22Rv1 (cell line): ENCODE data around the gene ZNF593.

ENCODE experiments used
- H3K27ac ChIP-seq: fragments of 450-650 bp; 2 replicates; pipeline ENCODE4 v1.5.1; 2017
- ZFX ChIP-seq: fragments of 450-650 bp; IDR thresholded peaks from 2 replicates; pipeline ENCODE4 v1.6.1; 2017; ENCODE audit warnings: antibody characterized with exemption, borderline replicate concordance
- TF ChIP-seq, protein P1 (sequence below): fragments of 450-650 bp; IDR thresholded peaks from 2 replicates; pipeline ENCODE4 v1.5.1; 2017; ENCODE audit warnings: mild to moderate bottlenecking

ZNF593 gene

DNA sequence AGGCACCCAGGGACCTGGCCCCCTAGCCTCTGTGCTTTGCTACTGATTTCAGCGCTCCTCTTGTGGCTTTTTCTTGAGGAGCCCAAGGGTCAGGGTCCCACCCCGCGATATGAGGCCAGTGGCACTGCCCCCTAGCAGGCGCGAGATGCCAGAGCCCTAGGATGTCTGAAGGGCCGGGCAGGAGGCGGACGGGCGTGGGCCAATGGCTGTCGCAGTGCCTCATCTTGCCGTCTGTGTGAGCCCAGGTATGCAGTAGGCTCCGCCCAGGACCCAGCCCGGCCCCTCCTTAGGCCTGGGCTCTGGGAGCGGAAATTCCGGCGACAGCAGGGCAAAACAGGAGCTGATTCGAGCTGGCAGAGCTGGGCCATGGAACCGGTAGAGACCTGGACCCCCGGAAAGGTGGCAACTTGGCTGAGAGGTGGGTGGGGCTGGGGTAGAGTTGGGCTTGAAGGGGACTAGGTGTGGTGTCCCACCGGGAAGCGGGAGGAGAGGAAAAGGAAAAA lies 7.5 kb downstream of the ZNF593 start, which contains the start of gene CNKSR1:
TSS of gene CNKSR1 (plus strand) at position 310 of the 503 bp plus-strand sequence. CDS start at position 367, 57 bp downstream.
- H3K27ac ChIP-seq: peak within 1 kb of the TSS; percentile 66
- TF ChIP-seq, protein P1, sequence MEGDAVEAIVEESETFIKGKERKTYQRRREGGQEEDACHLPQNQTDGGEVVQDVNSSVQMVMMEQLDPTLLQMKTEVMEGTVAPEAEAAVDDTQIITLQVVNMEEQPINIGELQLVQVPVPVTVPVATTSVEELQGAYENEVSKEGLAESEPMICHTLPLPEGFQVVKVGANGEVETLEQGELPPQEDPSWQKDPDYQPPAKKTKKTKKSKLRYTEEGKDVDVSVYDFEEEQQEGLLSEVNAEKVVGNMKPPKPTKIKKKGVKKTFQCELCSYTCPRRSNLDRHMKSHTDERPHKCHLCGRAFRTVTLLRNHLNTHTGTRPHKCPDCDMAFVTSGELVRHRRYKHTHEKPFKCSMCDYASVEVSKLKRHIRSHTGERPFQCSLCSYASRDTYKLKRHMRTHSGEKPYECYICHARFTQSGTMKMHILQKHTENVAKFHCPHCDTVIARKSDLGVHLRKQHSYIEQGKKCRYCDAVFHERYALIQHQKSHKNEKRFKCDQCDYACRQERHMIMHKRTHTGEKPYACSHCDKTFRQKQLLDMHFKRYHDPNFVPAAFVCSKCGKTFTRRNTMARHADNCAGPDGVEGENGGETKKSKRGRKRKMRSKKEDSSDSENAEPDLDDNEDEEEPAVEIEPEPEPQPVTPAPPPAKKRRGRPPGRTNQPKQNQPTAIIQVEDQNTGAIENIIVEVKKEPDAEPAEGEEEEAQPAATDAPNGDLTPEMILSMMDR: peak; percentile 84
- no peak for TF ChIP-seq ZFX

DNA sequence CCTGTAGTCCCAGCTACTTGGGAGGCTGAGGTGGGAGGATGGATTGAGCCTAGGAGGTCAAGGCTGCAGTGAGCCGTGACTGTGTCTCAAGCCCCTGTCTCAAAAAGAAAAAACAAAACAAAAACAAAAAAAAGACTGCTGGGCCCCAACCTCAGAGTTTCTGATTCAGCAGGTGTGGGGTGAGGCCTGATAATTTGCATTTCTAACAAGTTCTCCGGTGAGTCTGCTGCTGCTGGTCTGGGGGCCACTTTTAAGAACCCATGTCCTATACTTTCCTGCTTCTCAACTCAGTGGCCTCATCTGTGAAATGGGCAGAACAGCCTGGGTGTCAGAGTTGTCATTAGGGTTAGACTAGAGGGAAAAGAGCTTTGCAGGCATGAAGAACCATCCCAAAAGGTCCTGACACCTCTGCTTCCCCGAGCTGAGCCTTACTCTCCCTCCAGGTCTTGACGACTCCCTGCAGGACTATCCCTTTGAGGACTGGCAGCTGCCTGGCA lies 10.3 kb downstream of the ZNF593 start:
- H3K27ac ChIP-seq: no peak overlapping the region
- TF ChIP-seq, protein P1: no peak
- TF ChIP-seq ZFX: no peak

DNA sequence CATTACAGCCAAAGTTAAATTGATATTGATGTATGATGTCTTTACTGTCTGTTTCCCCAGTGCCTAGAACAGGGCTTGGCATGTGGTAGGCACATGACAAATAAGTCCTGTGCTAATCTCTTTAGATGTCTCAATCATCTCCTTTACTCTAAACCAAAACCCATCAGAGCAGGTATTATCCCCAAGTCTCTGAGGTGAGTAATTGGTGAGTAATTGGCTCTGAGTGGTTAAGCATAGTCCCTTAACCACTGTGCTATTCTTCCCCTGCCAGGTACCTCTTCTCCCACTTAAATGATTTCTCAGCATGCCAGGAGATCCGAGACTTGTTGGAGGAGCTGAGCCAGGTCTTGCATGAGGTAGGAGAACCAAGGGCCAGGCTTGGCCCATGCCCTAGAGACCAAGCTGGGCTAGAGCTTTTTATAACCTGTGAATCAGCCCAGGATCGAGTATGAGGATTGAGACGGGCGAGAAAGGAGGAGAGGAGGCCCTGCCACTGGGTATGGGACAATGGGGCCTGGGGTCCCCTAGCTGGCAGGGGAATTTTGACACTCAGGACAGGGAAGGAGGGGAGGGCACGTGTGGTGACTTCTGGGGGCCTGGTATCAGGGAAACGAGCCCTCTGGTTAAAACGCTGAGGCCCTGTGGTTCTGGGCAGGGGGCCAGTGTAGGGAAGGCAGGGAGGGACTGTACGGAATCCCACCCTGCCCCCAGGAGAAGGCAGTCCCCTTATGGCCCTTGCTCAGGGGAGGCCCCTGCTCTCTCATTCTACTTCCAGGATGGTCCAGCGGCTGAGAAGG lies 12.1 kb downstream of the ZNF593 start:
- no peak overlapping the region for H3K27ac ChIP-seq
- TF ChIP-seq, protein P1: no peak
- TF ChIP-seq ZFX: no peak

DNA sequence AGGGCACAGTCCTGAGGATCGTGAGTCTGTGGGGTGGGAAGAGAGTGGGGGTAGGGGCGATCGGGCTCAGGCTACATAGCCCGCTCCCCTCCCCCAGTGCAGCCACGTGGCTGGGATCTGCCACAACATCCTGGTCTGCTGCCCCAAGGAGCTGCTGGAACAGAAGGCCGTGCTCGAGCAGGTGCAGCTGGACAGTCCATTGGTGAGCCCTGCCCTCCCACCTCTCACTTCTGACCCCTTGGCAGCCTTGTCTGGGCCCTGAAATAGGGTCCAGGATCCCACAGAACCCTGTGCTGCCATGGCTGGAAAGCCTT lies 12.6 kb downstream of the ZNF593 start:
- H3K27ac ChIP-seq: no peak overlapping the region
- TF ChIP-seq ZFX: no peak
- TF ChIP-seq, protein P1: no peak

- TF ChIP-seq, protein P1: no peak
- TF ChIP-seq ZFX: no peak
- no peak overlapping the region for H3K27ac ChIP-seq
Observed at GRCh38 chr1:26184086-26184485, 14.4 kb downstream of the ZNF593 start.

DNA sequence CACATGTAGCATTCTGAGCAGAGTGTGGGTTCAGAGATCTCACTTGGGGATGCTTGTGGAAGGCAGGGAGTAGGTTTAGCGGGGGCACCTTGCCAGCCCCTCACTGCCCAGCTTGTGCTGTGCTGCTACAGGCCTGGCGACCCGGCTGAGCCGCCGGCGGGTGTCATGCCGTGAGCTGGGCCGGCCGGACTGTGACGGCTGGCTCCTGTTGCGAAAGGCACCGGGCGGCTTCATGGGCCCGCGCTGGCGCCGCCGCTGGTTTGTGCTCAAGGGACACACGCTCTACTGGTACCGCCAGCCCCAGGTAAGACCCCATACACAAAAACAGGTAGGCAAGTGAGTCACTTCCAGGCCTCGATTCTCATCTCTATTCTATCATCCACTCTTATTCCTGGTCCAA lies 15.2 kb downstream of the ZNF593 start:
- TF ChIP-seq, protein P1: no peak
- TF ChIP-seq ZFX: no peak
- no peak overlapping the region for H3K27ac ChIP-seq

DNA sequence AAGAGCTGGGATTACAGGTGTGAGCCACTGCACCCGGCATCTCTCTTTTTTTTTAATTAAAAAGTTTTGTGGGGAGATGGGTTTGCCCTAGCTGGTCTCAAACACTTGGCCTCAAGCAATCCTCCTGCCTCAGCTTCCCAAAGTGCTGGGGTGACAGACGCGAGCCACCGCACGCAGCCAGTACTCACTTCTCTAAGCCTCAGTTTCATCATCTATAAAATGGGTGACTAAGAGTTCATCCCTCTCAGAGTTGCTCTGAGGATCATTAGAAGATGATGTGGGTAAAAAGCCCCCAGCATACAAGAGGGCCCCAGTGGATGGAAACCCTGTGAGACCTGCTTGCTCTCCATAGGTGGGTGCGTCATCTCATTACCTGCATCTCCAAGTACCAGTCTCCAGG lies 18.2 kb downstream of the ZNF593 start:
- H3K27ac ChIP-seq: no peak overlapping the region
- TF ChIP-seq, protein P1: no peak
- TF ChIP-seq ZFX: no peak
